Glomerular visceral epithelial cell (primary cell): ENCODE measurements around the gene LILRB5.
A peak's percentile ranks its signal among the peaks of the same experiment; 100 is the strongest.
"Not testable (repeated sequence)": the region's sequence is repeated elsewhere in the genome, so short reads cannot be mapped to it uniquely, and the experiment has no call there.

Source experiments
- DNase-seq: peaks from one replicate; pipeline ENCODE4 v3.0.0-alpha.2; 2016; ENCODE audit errors: extremely low spot score

LILRB5 gene

DNA sequence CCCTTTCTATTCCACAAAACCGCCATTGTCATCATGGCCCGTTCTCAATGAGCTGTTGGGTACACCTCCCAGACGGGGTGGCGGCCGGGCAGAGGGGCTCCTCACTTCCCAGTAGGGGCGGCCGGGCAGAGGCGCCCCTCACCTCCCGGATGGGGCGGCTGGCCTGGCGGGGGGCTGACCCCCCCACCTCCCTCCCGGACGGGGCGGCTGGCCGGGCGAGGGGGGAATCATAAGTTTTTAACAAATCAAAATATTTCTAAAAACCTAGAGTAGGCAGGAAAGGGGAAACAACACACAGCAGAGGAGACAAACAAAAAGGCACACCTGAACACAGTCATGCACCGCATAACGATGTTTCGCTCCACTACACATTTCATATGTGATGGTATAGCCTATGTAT lies 42.3 kb downstream of the LILRB5 start:
- DNase-seq: not testable (repeated sequence)

DNA sequence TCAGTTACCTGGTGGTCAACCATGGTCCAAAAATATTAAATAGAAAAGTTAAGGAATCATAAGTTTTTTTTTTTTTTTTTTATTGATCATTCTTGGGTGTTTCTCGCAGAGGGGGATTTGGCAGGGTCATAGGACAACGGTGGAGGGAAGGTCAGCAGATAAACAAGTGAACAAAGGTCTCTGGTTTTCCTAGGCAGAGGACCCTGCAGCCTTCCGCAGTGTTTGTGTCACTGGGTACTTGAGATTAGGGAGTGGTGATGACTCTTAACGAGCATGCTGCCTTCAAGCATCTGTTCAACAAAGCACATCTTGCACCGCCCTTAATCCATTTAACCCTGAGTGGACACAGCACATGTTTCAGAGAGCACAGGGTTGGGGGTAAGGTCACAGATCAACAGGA lies 42.9 kb downstream of the LILRB5 start:
- not testable (repeated sequence) for DNase-seq

DNA sequence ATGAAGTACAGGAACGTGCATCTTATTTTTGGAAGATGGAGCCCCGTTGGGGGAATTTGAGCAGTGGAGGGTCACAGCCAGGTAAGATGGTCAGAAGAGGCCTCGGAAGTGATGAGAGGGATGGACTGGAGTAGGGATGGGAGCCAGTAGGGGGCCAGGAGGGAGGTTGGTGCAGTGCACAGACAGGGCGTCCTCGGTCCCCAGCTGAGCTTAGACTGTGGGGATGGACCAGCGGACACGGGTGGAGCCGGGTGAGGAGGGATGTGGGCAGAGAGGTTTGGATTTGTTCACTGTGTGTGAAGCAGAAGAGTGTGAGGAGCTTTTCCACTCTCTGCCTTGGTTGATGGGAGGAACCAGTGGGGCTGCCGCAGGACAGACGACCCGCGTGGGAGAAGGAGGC lies 45.8 kb downstream of the LILRB5 start:
- DNase-seq: no peak

DNA sequence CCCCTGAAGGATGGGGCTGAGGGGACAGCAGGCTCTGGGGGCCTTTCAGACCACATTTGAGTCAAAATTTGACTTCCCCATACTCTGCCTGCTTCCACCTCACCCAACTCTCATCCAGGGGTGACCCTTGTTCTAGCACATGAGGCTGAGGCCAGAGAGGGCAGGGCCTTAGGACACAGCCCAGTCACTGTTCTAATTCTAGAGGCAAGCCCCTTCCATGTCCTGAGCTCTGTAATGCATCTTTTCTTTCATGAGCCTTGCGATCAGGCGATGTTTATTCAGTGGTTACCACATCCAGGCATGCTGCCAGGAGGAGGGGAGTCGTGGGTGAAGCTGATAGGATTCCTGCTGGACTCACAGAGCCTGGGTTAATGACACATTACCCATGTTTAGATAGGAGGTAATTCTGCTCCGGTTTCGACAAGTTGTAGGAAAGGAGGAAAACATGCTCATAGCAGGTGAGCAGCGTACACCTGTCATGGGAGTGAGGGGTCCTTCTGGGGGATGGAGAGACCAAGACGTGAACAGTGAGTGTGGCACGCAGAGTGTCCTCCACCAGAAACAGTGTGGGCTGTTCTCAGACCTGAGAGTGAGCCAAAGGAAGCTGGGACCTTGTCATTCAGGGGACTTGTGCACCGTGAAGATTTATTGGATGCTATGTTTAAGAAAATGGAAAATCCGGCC lies 47.1 kb downstream of the LILRB5 start:
- peak; percentile 98 for DNase-seq

DNA sequence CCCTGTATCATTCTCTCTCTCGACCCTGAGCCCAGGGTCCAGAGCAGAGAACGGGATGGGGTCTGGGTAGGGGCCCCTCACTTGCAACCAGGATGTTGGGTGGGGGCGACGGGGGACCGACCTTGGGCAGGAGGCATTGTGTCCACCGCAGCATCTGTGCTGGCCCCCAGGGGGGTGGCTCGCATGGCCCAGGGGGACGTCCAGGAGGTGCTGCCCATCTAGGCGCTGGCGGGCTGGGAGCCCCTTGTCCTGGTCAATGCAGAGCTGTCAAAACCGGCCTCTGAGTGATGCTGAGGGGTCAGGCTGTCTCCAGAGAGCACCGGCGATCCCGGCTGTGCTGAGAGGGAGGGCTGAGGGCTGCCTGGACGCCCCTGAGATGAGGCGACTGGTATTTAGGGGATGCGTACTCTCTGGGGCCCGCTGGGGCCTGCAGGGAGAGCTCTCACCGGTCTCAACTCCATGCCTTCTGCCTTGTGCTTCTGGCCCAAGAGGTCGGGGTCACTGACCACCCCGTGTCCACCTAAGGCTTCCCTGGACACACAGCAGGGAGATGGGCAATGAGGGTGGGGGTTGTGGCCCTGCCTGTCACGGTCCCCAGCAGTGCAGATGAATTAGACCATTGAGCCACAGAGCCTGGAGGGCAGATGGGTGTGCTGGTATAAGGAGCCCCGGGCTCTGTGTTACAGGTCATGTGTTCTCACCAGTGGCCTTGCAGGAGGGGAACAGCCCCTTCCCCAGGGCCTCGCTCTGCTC lies 47.8 kb downstream of the LILRB5 start:
- peak; percentile 46 for DNase-seq

GRCh38 chr19:54208784-54209057 lies 48.4 kb downstream of the LILRB5 start:
- no peak for DNase-seq

- peak; percentile 38 for DNase-seq
These were observed 48.9 kb downstream of the LILRB5 start for GRCh38 chr19:54207983-54208783.

DNA sequence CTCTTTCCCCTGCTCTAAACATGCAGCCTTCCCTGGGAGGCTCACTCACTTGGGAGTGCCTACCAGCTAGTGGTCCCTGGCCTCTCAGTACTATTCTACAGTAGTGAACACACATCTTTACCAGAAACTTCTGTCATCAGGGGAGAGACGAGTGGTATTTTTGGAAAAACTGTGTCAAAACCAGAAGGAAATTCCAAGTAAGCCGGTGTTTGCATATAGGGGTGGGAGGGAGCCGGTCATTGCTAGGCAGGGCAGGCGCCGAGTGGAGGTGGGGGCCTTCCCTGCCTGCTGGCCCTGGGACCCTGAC lies 49.4 kb downstream of the LILRB5 start:
- DNase-seq: no peak

- DNase-seq: not testable (repeated sequence)
These were observed 49.9 kb downstream of the LILRB5 start for GRCh38 chr19:54207193-54207592.

DNA sequence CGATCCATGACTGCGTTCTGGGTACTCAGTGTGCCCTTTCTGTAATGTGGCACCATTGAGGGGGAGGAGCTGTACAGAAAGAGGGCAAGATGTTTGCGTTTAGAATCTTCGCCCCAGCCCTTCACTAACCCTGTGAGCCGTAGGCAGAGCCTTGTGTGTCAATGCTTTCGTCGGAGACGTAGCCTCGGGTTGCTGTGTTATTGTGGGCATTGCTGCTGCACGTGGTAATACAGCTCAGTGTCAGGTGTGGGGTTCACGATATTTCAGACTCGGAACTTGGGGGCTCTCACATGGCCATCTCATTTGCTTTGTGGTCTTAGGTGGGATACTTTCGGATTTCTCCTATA lies 50.3 kb downstream of the LILRB5 start:
- DNase-seq: no peak

DNA sequence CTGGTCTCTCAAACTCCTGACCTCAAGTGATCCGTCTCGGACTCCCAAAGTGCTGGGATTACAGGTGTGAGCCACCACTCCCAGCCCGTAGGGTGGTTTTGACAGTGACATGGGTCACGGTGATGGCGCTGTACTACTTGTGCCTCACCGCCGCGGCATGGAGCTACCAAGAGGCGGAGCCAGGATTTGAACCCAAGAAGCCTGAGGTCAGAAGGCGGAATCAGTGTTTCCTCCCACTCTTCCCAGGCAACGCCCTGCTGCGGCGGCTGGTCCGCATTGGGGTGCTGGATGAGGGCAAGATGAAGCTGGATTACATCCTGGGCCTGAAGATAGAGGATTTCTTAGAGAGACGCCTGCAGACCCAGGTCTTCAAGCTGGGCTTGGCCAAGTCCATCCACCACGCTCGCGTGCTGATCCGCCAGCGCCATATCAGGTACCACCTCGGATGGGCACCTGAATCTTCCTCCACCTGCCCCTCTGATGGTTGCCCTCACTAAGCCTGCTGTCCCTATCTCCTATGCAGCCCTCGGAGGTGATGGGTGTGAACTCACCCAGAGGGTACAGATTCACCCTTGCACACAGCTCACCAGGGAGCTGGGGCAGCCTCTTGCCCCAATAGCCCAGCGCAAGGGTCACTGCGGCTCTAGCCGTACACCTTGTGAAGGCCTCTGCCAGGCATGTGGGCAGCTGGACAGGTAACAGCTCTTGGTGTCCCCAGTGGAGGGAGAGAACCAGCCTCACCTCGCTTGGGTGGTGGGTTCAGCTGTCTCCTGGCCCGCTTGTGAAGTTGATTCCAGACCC lies 50.8 kb downstream of the LILRB5 start:
- DNase-seq: no peak

GRCh38 chr19:54204767-54205468 lies 52.2 kb downstream of the LILRB5 start:
- no peak for DNase-seq

DNA sequence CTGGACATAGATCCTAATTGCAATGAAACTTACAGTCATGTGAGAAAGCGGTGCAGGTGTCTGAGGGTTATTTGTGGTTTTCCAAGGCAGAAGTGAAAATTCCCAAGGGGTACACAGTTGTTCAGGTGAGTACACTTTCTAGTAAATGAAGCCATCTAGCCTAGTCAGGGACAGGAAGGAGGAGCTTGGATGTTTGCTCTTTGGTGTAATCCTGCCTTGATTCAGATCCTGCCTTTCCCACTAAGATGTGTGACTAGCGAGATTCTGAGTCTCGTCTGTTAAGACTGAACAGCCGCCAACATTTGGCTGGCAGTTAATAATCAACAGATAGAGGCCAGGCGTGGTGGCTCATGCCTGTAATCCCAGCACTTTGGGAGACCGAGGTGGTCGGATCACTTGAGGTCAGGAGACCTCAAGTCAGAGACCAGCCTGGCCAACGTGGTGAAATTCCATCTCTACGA lies 53.9 kb downstream of the LILRB5 start:
- DNase-seq: peak; percentile 90

DNA sequence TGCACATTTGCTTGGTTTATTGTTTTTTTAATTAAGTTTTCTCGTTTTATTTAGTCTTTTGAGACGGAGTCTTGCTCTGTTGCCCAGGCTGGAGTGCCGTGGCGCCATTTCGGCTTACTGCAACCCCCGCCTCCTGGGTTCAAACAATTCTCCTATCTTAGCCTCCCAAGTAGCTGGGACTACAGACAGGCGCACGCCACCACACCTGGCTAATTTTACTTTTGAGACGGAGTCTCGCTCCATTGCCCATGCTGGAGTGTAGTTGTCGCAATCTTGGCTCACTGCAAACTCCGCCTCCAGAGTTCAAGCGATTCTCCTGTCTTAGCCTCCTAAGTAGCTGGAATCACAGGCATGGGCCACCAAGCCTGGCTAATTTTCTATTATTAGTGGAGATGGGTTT lies 55.1 kb downstream of the LILRB5 start:
- DNase-seq: no peak

- no peak for DNase-seq
These were observed 55.8 kb downstream of the LILRB5 start for GRCh38 chr19:54201172-54201701.
